Measurements from ENCODE around the gene TANK. TPM values are rescaled to one million over a fixed set of nuclear protein-coding genes. Genes with fewer than 3 reads are reported as not detected.
"Not testable (repeated sequence)": the region's sequence is repeated elsewhere in the genome, so short reads cannot be mapped to it uniquely, and the experiment has no call there.

Gene TANK
- total RNA-seq, 1 donor from 2014 or later, result 30.1 TPM

DNA sequence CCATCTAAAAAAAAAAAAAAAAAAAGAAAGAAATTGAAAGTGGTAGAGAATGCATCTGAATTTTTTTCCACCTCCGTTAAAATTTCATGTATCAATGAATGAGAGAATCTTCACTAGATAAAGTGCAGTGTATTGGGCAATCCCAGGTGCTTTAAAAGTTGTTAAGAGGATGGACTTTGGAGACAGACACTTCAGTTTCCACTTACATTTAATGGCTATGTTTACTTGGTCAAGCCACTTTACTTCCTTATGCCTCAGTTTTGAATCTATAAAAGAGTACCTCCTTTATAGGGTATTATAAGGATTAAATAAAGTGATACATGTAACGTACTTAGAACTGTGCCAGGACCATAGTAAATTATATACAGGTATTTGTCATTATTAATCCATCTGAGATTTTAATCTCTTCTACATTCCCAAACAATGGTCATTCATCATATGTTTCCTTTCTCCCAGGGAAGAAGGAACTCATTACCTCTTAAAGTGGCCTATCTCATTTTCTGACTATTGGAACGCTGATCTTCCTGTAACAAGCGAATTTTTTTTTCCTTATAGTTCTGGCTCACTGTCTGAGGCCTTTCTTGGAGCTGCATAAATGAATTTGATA lies 29.1 kb upstream of the TANK start:
- no peak for DNase-seq (ENCODE audit: low spot score)
- intact Hi-C loops (cut with DNase I), result no loop called here

DNA sequence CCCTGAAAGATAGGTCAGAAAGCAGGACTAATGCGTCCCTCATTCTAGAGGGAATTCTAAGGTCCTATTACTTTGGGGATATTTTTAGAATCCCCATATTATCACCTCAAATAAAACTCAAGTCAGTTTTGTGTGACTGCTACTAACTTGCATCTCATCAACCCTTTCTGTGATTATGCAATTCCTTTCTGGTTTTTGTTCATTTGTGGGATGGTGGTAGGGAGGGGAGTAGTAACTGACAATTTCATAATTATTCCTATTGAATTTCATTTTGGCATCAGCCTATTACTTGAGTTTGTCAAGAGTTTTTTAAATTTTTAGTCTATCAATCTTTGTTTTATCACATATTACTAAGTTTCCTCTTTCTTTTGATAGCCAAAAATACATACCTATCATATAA lies 28.4 kb upstream of the TANK start:
- DNase-seq (ENCODE audit: low spot score), result no peak
- intact Hi-C loops (cut with DNase I), result no loop called here

DNA sequence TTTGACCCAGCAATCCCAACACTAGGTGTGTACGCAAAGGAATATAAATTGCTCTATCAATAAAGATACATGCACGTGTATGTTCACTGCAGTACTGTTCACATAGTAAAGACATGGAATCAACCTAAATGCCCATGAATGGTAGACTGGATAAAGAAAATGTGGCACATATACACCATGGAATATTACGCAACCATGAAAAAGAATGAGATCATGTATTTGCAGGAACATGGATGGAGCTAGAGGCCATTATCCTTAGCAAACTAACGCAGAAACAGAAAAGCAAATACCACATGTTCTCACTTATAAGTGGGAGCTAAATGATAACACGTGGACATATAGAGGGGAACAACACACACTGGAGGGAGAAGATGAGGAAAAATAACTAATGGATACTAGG lies 27.8 kb upstream of the TANK start:
- DNase-seq (ENCODE audit: low spot score); intact Hi-C loops (cut with DNase I): not testable (repeated sequence)

DNA sequence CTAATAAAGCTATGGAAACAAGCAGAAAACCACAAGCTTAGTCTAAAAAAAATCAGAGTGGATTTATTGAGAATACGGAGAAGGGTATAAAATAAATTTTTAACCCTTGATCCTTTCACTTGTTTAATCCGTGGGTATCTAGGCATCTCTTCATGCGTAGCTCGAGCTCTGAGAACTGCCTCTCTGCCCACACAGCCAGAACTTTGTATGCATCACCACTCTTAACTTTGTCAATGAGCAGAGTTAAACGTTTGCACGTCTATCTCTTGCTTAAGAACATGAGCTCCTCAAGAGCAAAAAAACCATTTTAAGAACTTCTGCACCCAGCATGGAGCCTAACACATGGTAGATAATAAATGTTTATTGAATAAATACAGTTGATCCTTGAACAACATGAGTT lies 26.9 kb upstream of the TANK start:
- intact Hi-C loops (cut with DNase I), result no loop called here
- no peak for DNase-seq (ENCODE audit: low spot score)

DNA sequence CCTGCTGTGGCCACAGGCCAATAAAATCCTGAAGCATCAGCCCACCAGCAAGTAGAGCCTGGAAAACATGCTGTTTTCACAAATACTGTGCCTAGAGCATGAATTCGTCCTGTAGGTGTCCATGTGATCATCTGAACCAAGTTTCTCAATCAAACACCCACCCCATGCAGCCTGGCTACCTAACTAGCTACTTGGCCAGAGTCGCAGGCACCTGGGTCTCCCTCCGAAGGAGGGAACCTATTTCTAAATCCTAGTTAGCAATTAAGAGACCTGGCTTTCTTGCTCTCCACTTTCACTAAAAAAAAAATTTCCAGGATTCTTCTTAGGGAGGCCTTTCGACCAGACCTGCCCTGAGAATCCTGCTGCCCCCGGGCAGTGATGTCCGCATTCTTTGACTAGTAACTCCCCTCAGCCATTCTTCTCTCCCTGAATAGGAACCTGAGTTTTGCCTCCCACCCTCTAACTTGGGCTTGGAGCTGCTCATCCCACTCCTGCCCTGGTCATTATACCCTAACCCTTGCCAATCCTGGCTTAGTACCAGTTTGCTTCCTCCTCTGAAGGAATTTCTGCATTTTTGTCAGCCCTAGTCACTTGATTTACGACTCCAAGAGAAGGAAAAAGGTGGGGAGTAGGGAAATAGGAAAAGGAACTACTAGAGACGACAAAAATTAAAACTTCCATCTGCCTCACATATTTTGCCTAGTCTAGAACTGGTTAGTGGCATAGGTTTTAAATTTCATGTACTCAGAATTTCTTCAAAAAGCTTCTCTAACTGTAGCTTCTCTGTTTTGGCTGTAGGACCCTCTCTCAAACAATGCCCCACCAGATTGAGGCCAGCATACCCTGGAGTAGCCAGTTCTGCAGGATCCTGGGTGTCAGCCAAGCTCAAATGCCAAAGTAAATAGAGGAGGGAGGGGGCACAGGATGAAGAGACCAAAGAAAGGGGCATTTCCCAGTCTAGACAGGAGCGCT lies 25.4 kb upstream of the TANK start:
- intact Hi-C loops (cut with DNase I), result no loop called here
- DNase-seq (ENCODE audit: low spot score), result no peak

DNA sequence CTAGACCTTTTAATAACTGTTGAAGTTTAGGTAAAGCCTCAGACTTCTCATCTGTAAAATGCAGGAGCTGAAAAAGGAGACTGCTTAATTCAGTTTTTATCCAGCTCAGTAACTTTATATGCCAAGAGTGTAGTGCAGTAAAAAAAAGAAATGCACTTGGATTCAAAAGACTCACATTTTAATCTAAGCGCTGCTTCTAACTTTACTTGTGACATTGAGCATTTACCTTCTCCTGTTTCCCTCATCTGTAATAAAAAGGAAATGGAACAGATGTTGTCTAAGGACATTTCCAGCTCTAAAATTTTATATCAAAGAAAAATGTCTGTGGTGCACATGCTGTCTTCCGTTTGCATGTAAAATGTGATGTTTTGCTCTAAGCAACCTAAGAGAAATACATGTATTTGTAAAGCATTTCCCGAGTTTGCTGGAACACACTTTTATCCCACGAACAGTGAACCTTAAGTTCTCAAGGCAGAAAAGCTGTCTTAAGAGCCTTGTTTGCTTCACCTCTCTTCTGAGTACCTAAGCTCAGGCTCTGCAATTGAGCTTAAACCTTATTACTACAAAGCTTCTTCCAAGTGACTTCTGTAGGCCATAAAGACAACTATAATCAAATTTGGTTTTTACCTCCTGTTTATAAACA lies 24.2 kb upstream of the TANK start:
- intact Hi-C loops (cut with DNase I), result no loop called here
- no peak for DNase-seq (ENCODE audit: low spot score)

DNA sequence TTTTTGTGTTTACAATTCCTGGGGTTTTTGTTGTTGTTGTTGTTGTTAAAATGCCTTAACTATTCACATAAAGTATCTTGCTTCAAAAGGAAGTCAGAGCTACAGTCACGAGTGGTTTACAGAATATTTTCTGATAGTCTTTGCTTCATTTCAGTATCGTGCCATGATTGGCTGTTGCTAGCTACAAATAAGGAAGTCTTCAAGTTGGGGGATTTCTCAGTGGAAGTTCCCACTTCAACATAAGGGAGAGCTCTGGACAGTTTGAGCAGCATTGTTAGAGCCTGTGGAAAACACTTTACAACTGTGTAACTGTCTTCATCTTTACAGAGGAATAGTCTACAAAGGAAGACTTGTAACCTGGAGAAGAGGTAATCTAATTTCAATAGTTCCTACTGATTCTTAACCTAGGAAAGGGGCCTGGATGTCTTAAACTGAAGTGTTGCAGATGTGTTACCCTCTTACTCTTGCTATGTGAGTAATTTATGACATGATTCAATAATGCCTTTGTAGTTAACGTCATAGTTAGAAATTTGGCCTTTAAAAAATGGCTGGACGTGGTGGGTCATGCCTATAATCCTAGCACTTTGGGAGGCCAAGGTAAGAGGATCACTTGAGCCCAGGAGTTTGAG lies 23.4 kb upstream of the TANK start:
- intact Hi-C loops (cut with DNase I), result no loop called here

DNA sequence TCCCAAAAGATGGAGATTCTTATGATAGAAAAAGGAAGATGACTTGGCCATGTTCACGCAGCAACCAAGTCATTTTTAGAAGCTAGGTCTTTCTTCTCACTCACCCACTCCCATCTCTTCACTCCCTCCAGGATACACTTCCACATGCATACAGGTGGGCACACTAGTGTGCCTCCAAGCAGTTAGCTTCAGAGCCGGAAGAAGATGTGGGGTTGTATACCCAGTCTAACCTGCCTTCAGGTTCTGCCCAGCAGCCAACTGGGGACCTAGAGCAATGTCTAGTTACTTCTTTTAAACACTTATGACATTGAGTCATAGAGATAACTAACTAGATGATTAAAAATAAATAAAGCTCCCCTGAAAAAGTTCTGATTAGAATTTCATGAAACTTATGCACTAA lies 21.8 kb upstream of the TANK start:
- intact Hi-C loops (cut with DNase I), result no loop called here
- DNase-seq (ENCODE audit: low spot score), result no peak

More for the DNA sequence above, 23.4 kb upstream of the TANK start:
- DNase-seq (ENCODE audit: low spot score), result no peak

DNA sequence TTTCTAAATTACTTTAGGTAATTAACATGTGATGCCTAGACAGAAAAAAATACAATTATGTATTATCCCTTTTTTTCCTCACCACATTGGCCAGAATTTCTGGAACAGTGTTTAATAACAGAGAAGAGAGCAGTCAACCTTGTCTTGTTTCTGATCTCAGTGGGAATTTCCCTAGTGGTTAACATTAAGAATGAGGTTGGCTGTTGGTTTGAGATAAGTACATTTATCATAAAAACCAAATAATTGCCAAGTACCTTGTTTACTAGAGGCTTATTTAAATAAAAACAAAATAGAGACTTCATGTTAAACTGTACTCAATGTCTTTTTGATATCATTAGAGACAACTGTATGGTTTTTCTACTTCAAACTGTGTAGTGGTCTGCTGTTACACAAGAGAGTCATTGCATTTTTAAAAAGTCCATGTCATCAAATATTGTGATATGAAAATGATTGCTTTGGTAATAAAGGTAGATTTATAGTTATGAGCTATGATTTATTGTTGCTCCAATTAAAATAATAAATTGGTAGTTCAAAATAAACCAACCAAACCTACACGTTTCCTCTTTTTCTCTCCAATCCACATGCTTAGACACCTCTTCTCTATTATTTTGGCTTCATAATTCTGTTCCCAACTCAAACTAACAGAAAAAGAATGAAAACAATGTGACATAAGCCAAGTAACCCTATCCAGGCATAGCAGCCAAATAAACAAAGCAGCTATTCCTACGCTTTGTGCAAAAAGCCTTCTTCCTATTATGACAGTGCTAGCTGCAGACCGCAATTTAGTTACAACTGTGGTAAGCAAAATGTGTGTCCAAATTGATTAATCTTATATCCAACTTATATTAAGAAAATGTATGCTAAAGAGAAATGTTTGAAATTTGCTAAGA lies 20.9 kb upstream of the TANK start:
- DNase-seq (ENCODE audit: low spot score), result no peak
- intact Hi-C loops (cut with DNase I), result no loop called here

DNA sequence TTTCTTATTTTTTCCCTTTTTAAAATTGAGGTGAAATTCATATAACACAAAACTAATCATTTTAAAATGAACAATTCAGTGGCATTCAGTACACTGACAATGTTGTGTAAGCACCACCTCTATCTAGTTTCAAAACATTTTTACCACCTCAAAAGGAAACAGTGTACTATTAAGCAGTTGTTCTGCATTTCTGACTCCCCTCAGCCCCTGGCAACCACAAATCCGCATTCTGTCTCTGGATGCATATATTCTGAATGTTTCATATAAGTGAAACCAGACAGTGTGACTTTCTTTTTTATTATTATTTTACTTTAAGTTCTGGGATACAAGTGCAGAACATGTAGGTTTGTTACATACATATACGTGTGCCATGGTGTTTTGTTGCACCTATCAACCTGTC lies 19.2 kb upstream of the TANK start:
- intact Hi-C loops (cut with DNase I), result no loop called here

DNA sequence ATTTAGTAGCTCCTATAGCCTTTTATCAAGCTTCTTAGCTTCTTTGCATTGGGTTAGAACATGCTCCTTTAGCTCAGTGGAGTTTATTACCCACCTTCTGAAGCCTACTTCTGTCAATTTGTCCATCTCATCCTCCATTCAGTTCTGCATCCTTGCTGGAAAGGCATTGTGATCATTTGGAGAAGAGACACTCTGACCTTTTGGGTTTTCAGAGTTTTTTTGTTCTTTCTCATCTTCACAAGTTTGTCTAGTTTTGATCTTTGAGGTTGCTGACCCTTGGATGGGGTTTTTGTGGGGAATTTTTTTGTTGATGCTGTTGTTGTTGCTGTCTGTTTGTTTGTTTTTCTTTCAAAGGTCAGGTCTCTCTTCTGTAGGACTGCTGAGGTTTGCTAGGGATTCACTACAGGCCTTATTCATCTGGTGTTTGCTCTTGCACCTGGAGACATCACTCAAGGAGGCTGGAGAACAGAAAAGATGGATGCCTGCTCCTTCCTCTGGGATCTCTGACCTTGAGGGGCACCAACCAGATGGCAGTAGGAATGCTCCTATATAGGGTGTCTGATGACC lies 13.9 kb upstream of the TANK start:
- intact Hi-C loops (cut with DNase I), result no loop called here
- no peak for DNase-seq (ENCODE audit: low spot score)

More for the DNA sequence above, 19.2 kb upstream of the TANK start:
- no peak for DNase-seq (ENCODE audit: low spot score)

DNA sequence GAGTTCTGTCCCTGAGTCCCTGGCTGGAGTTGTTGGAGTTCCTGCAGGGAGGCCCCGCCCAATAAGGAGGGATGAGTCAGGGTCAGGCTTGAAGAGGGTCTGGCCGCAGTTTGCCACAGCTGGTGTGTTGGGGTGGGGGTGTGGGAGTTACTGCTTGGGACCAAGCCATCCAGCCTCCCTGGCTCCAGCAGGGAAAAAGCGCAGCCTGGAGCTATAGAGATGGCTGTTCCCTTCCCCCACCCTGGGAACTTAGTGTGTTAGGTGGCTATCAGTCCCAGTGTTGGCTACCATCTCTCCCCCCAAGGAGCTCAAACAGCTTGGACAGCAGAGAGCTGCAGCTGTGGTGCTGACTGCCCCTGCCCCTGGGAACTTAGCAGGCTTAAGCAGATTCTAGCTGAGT lies 13.2 kb upstream of the TANK start:
- no peak for DNase-seq (ENCODE audit: low spot score)
- intact Hi-C loops (cut with DNase I), result no loop called here

DNA sequence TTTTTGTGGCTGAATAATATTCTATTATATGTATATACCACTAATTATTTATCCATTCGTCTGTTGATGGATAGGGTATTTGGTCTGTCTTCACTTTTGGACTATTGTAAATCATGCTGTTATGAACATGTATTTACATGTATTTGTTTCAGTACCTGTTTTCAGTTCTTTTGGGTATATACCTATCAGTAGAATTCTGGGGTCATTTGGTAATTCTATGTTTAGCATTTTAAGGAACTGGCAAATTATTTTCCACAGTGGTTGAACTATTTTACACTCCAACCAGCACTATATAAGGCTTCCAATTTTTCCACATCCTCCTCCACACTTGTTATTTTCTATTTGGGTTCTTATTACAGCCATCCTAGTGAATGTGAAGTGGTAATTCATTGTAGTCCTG lies 12.4 kb upstream of the TANK start:
- DNase-seq (ENCODE audit: low spot score), result no peak
- intact Hi-C loops (cut with DNase I), result no loop called here

DNA sequence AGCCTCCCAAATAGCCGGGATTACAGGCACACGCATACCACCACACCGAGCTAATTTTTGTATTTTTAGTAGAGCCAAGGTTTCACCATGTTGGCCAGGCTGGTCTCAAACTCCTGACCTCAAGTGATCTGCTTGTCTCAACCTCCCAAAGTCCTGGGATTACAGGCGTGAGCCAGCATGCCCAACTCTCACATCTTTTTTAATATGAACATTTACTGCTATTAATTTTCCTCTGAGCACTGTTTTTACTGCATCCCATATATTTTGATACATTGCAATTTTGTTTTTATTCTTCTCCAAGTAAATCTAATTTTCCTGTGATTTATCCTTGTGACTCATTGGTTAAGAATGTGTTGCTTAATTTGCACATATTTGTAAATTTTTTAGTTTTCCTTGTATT lies 9.5 kb upstream of the TANK start:
- no peak for DNase-seq (ENCODE audit: low spot score)
- intact Hi-C loops (cut with DNase I), result no loop called here

DNA sequence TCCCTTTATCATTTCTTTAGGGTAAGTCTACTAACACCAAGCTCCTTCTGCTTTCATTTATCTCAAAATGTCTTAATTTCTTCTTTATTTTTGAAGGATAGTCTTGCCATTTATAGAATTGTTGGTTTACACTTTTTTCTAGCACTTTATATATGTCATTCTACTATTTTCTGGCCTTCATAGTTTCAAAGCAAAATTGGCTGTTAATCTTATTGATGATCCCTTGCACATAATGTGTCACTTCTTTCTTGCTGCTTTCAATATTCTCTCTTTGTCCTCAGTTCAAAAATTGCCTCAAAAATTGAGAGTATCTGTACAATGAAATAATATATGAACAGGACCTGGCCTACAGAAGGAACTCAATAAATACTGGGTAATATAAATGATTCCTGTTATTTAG lies 7.9 kb upstream of the TANK start:
- DNase-seq (ENCODE audit: low spot score), result no peak
- intact Hi-C loops (cut with DNase I), result no loop called here

DNA sequence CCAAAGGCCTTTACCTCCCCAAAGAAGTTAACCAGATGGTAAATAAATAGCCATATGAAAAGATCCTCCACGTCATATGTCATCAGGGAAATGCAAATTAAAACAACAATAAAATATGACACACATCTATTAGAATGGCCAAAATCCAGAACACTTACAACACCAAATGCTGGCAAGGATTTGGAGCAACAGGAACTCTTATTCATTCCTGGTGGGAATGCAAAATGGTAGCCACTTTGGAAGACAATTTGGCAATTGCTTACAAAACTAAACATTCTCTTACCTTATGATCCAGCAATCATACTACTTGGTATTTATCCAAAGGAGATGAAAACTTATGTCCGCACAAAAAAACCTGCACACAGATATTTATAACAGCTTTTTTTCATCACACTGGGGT lies 1.3 kb upstream of the TANK start:
- DNase-seq (ENCODE audit: low spot score), result no peak
- intact Hi-C loops (cut with DNase I), result no loop called here

DNA sequence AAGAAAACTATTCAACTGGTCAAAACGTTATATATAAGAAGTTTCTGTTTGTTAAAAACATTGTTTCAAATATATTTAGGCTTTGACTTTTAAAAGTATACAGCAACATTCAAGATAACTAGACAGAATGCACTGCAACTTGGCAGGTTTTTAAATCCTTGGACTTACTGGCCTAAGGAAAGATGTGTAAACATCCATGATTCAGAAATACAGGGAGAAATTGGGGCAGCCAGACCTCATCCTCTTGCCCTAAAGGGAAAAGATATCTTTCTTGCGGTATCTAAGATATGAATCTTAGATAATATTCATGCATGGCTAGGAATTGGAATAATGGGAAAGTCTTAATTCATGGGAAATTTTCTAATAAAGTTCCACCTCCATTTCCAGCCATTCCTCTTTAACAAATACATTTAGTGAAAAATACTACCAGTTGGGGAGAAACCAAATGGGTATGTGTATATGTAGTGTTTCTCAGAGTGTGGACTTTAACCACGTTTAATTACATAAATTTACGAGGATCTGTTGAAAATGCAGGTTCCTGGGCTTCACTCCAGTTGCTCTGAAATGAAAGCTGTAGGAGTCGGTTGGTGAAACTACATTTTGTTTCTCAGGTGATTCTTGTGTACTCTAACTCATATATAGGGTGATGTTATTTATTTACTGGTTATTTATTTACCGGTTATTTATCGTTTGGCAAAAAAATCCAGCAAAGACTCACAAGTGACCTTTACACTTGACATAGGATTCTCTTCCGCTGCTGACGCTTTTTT lies 587 bp upstream of the TANK start:
- no peak for DNase-seq (ENCODE audit: low spot score)
- intact Hi-C loops (cut with DNase I), result loop anchor here (5.0 kb wide), 1 partner anchor 148 kb away; the partner anchor contains the start of gene PSMD14

DNA sequence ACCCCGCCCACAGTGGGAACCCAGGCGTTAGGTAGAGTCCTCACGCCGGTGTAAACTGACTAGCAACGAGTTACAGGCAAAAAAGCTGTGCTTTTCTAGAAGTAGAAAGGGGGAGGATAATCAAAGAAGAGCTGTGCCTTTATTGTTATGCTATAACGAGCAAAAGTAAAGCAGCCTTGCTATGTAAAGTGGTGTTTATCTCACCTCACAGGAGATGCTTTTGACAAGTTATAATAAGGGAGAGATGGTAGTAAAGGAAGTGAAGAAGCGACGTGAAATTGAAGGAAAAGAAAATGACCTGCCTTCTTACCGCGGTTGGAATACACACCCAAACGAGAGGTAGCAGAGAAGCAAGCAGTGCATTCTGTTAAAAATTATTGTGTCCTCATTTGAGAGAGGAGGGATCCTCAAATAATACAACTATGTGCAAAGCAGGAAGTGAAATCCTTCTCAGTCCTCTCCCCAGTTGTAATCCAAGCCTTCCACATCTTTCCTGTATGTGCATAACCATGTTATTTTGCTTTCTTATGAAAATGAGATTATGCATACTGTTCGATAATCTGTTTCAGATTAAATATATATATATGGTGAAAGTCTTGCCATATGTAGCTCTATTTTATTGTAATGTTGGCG lies 962 bp downstream of the TANK start:
- intact Hi-C loops (cut with DNase I), result loop anchor here (5.0 kb wide), 1 partner anchor 146 kb away; the partner anchor contains the start of gene PSMD14
- no peak for DNase-seq (ENCODE audit: low spot score)

Data from cardiac septum (tissue), 1 donor.